A673 (cell line): ENCODE results near the gene RSPH10B. TPM values are rescaled to one million over a fixed set of nuclear protein-coding genes. Genes with fewer than 3 reads are reported as not detected.
"Not testable (repeated sequence)": the region's sequence is repeated elsewhere in the genome, so short reads cannot be mapped to it uniquely, and the experiment has no call there.

ENCODE experiments used
- BruUV-seq: library from RNA; stranded (reverse); fragments of 400-500 nt; replicated peaks from 2 replicates; lab custom pipeline; 2021; lab: Mats Ljungman, UMichigan
- CTCF ChIA-PET: fragments of 300-600 bp; sonication (Branson Sonifier 250); formaldehyde crosslinking; loops from one replicate; lab custom pipeline; 2022; ENCODE audit warnings: antibody characterized with exemption; lab: Charles Lee
- POLR2A ChIA-PET: fragments of 300-600 bp; sonication (Branson Sonifier 250); formaldehyde crosslinking; loops from one replicate; lab custom pipeline; 2022; ENCODE audit warnings: antibody characterized with exemption; ENCODE audit not compliant: low non-redundant PET; lab: Charles Lee
- DNase-seq: peaks from one replicate; pipeline ENCODE4 v3.0.0-alpha.2; 2015; ENCODE audit warnings: low spot score
- H3K27ac ChIP-seq: fragments of 200-600 bp; sonication (generic); 2 replicates; pipeline ENCODE4 v1.5.1; 2016; ENCODE audit warnings: mixed run types, low read depth, mild to moderate bottlenecking, mixed read lengths, antibody characterized with exemption, low read length; ENCODE audit not compliant: poor library complexity, severe bottlenecking
- H3K27me3 ChIP-seq: fragments of 200-600 bp; sonication (generic); replicated peaks from 2 replicates; pipeline ENCODE4 v1.6.1; 2017; ENCODE audit warnings: mixed run types, low read depth, mild to moderate bottlenecking, mixed read lengths, antibody characterized with exemption, low read length; ENCODE audit not compliant: insufficient read depth, poor library complexity
- H3K36me3 ChIP-seq: fragments of 200-600 bp; sonication (generic); 2 replicates; pipeline ENCODE4 v1.6.1; 2016; ENCODE audit warnings: mixed run types, mild to moderate bottlenecking, mixed read lengths, antibody characterized with exemption, low read length; ENCODE audit not compliant: insufficient read depth, poor library complexity, severe bottlenecking
- H3K4me1 ChIP-seq: fragments of 200-600 bp; sonication (generic); 2 replicates; pipeline ENCODE4 v1.6.1; 2017; ENCODE audit warnings: mixed run types, mild to moderate bottlenecking, mixed read lengths, antibody characterized with exemption, low read length; ENCODE audit not compliant: insufficient read depth, poor library complexity, severe bottlenecking
- H3K4me3 ChIP-seq: fragments of 200-600 bp; sonication (generic); 2 replicates; pipeline ENCODE4 v1.5.1; 2016; ENCODE audit warnings: low read depth, mixed run types, mild to moderate bottlenecking, mixed read lengths, low read length; ENCODE audit not compliant: poor library complexity, severe bottlenecking
- H3K9me3 ChIP-seq: fragments of 200-600 bp; sonication (generic); 2 replicates; pipeline ENCODE4 v1.6.1; 2016; ENCODE audit warnings: mixed run types, low read depth, mild to moderate bottlenecking, mixed read lengths, antibody characterized with exemption, low read length; ENCODE audit not compliant: poor library complexity, severe bottlenecking
- CTCF ChIP-seq: fragments of 300-800, 200-600 bp; sonication (generic); conservative IDR thresholded peaks from 2 replicates; pipeline ENCODE4 v1.5.1; 2017; ENCODE audit warnings: low read depth, mild to moderate bottlenecking, antibody characterized with exemption, low read length, moderate library complexity, mixed read lengths
- EZH2 ChIP-seq: fragments of 200-600 bp; sonication (generic); IDR thresholded peaks from 2 replicates; pipeline ENCODE4 v1.6.1; 2017; ENCODE audit warnings: borderline replicate concordance, low read depth, mild to moderate bottlenecking, mixed read lengths, antibody characterized with exemption, low read length; ENCODE audit not compliant: poor library complexity, severe bottlenecking
- intact Hi-C: fragments of 100-400 bp; cut with micrococcal nuclease; formaldehyde crosslinking; loops from one replicate; pipeline ENCODE4 v1.10.0; 2022; ENCODE audit not compliant: unreplicated experiment
- total RNA-seq: library from RNA; stranded (reverse); gene quantifications from 2 replicates; pipeline ENCODE4 v1.2.3, GENCODE V29; 2021

RSPH10B gene
- total RNA-seq, 1 experiment from 2014 or later: 0.41 TPM

GRCh38 chr7:5997210-5997808 is 26.8 kb upstream of the RSPH10B start:
- Histone ChIP-seq H3K36me3 (peaks cover 48% of the 10 kb centered on the region), H3K27me3 (no peaks in the 10 kb centered on the region), H3K27ac (no peak overlapping the region), H3K4me1 (peaks cover 18% of the 10 kb centered on the region), H3K9me3 (no peaks in the 10 kb centered on the region), H3K4me3 (no peak overlapping the region)
- ChIA-PET CTCF (interaction anchor here (0.5 to 1.1 kb wide), 12 partner anchors 12 to 656 kb away, joined by 3 to 9 read pairs (median 4); partner anchors contain the start of genes AIMP2 and PMS2), POLR2A (interaction anchor here (0.7 kb wide), 1 partner anchor 132 kb away, joined by 11 read pairs; no protein-coding TSS in a partner anchor)
- intact Hi-C loops: loop anchor here (5.0 kb wide), 2 partner anchors 325 to 440 kb away; no protein-coding TSS in a partner anchor
- TF ChIP-seq EZH2: no peak
- peak; percentile 80 for TF ChIP-seq CTCF
- BruUV-seq: no TSS peak
- peak; percentile 82 for DNase-seq

GRCh38 chr7:5987061-5987460 is 16.6 kb upstream of the RSPH10B start:
- H3K27ac ChIP-seq, H3K27me3 ChIP-seq, DNase-seq, POLR2A ChIA-PET, H3K9me3 ChIP-seq, intact Hi-C loops, H3K4me3 ChIP-seq, H3K4me1 ChIP-seq, CTCF ChIA-PET: not testable (repeated sequence)
- H3K36me3 ChIP-seq: peaks cover 24% of the 10 kb centered on the region
- TSS peak; percentile 32 for BruUV-seq

GRCh38 chr7:5979680-5980314 is 9.3 kb upstream of the RSPH10B start:
- BruUV-seq, H3K36me3 ChIP-seq, H3K4me1 ChIP-seq, DNase-seq, H3K9me3 ChIP-seq, CTCF ChIA-PET, H3K4me3 ChIP-seq, intact Hi-C loops, H3K27me3 ChIP-seq, H3K27ac ChIP-seq: not testable (repeated sequence)
- POLR2A ChIA-PET: interaction anchor here (0.6 kb wide), 1 partner anchor 162 kb away, joined by 3 read pairs; no protein-coding TSS in a partner anchor

GRCh38 chr7:5973580-5973979 is 3.1 kb upstream of the RSPH10B start:
- H3K36me3 ChIP-seq, H3K27me3 ChIP-seq, H3K4me3 ChIP-seq, CTCF ChIA-PET, BruUV-seq, H3K9me3 ChIP-seq, POLR2A ChIA-PET, H3K4me1 ChIP-seq, DNase-seq, H3K27ac ChIP-seq, intact Hi-C loops: not testable (repeated sequence)

GRCh38 chr7:5963810-5964209 is 6.7 kb downstream of the RSPH10B start:
- CTCF ChIA-PET, H3K4me1 ChIP-seq, H3K27me3 ChIP-seq, DNase-seq, H3K9me3 ChIP-seq, BruUV-seq, H3K4me3 ChIP-seq, H3K36me3 ChIP-seq, H3K27ac ChIP-seq, intact Hi-C loops, POLR2A ChIA-PET: not testable (repeated sequence)

- BruUV-seq: not testable (repeated sequence)
These were observed 7.3 kb downstream of the RSPH10B start for GRCh38 chr7:5963205-5963604.

More at GRCh38 chr7:5963205-5963604, 7.3 kb downstream of the RSPH10B start:
- H3K9me3 ChIP-seq, POLR2A ChIA-PET, intact Hi-C loops, H3K36me3 ChIP-seq, H3K27me3 ChIP-seq, CTCF ChIA-PET, H3K27ac ChIP-seq, H3K4me1 ChIP-seq, H3K4me3 ChIP-seq, DNase-seq: not testable (repeated sequence)
